NOMO-1 treated with dmso at 0.1 percent for 144 hours (cell line): ENCODE results near the gene ADAMTS14.

Source experiments
- DNase-seq: peaks from one replicate; lab custom pipeline; 2025; ENCODE audit not compliant: unreplicated experiment; lab: John Stamatoyannopoulos, UW

ADAMTS14 gene

GRCh38 chr10:70673929-70674559 is 1.7 kb downstream of the ADAMTS14 start:
- no peak for DNase-seq

DNA sequence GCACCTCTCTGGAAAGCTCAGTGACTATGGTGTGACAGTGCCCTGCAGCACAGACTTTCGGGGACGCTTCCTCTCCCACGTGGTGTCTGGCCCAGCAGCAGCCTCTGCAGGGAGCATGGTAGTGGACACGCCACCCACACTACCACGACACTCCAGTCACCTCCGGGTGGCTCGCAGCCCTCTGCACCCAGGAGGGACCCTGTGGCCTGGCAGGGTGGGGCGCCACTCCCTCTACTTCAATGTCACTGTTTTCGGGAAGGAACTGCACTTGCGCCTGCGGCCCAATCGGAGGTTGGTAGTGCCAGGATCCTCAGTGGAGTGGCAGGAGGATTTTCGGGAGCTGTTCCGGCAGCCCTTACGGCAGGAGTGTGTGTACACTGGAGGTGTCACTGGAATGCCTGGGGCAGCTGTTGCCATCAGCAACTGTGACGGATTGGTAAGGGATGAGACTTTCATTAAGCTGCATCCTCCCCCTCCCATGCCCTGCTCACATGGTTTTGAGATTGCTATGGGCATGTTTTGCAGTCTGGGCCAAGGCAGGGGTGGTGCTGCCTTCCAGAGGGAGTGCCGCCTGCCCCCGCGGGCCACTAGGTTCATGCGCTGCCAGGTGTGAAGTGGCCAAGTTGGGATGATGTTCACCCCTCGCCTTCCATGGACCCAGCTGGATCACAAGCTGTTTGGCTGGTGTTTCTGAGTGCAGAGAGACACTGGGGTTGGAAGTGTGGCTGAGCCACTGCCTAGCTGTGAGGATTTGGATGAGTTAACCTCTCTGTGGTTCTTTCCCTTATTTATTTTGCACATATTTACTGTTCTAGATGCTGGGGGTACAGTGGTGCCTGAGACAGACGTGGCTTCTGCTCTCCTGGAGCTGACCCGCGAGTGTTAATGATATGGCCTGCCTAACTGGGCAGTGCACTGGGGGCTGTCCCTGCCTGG is 2.5 kb downstream of the ADAMTS14 start:
- no peak for DNase-seq

GRCh38 chr10:70675496-70676161 is 3.3 kb downstream of the ADAMTS14 start:
- no peak for DNase-seq

- DNase-seq, result no peak
Measured at GRCh38 chr10:70676511-70676910, 4.2 kb downstream of the ADAMTS14 start.

DNA sequence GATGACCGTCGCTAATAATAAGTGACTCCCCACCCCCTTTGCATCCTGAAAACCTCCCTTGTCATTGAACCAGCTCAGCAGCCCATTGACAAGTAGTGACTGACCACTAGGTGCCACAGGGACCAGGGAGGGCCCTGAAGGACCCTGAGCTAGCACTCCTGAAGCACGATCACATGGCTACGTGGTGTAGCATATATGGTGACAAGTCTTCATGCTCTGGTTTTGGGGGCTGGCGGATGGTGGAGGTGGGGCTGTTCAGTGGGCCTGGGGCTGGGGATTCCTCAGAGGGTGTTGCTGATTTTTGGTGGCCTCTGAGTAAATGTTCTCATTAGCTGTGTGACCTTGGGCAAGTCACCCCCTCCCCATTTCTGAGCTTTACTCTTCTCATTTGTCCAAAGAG is 4.7 kb downstream of the ADAMTS14 start:
- no peak for DNase-seq

DNA sequence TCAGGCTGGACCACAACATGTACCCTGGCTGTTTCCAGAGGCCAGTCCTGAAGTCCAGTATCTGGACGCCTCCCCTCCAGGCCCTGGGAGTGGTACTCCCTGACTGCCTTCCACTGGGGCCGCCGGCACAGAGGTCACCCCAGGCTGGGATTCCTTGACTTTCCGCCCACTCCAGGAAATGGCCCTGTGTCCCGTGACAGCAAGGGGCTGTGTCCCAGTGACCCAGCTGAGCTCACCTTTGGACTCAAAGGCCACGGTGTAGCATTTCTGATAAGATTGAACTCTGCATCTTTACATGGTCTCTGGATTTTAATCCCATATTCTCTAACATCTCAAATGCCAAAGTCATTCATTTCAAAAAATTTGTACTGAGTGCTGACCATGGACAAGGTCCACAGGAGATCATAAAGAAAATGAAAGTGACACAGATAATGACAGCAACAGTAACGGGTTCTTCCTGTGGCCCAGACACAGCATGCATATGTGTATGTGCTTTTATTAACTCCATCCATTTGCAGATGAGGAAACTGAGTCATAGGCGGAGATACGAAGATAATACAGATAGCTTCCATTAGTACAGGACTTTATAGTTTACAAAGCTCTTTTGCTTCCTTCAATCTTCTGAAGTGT is 5.4 kb downstream of the ADAMTS14 start:
- DNase-seq, result no peak

GRCh38 chr10:70678250-70678635 is 5.9 kb downstream of the ADAMTS14 start:
- DNase-seq, result no peak

DNA sequence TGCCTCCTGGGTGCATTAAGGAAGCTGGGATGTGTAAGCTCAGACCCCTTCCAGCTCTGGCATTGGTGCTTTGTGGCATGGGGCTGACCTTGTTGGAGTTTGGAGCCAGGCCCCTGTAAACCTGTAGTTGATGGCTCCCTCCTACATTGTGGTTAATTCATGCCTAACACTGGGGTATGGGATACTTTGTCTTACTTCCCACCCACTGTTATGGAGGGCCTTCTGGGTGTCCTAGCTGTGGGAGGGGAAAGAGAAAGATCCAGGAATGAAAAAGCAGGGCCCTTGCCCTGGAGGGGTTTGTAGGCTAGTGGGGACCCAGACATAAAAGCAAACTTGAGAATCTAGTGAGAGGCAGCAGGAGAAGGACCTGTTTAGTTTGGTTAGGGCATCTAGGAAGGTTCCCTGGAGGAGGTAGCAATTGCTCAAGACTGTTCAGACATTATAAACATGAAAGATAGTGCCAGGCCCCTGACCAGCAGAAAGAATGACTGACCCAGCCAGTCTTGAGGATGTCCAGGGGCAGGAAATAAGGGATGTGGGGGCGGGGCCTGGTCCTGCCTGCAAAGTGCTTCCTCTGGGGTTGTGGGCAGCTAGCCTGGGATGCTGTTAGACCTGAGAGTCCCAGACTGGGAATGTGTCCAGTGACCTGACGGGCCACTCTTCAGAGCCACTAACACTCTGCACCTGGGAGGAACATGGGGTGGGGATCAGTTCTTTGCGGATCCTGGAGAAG is 6.6 kb downstream of the ADAMTS14 start:
- DNase-seq, result no peak

GRCh38 chr10:70679498-70679897 is 7.2 kb downstream of the ADAMTS14 start:
- DNase-seq, result no peak

- DNase-seq, result no peak
Measured at GRCh38 chr10:70680899-70681730, 8.8 kb downstream of the ADAMTS14 start.

DNA sequence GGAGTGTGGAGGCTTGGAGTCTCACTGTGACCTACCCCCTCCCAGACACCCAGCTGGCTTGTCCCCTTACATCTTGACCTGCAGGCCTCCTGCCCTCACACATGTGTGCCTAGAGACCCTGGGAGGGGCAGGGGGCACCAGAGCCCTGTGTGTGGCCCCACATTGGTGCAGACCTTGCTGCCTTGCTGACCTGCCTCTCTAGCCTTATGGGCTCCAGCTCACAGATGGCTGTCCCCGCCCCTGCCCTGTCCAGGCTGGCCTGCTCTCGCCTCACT is 9.4 kb downstream of the ADAMTS14 start:
- DNase-seq, result no peak

DNA sequence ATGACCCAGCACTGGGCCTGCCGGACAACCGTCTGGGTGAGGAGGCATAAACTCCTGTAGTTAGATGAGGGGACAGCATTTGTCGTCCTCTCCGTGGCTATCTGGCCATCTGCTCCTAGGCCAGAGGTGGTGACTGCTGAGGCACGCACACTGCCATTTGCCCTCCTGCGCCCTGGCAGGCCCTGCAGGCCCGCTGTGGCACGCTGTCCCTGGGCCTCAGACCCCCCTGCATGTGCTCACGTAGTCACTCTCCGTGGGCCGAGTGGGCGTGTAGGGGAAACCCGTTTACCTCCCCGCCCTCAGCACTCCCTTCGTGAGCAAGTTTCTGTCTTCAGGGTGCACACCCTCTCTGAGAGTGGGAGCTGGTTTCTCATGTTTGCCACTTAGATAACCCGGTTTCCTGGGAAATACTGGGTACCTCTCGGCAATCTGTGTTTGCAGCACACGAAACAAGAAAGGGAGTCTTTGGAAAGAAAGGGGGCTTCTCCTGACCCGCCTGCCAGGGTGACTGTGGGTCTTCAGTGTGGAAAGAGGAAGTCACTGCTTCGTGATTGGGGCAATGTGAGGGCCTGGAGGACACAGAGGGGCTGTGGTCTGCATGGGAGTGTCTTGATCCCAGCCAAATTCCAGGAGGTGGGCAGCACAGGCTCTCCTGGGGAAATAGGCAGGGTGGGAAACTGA is 10.8 kb downstream of the ADAMTS14 start:
- no peak for DNase-seq

DNA sequence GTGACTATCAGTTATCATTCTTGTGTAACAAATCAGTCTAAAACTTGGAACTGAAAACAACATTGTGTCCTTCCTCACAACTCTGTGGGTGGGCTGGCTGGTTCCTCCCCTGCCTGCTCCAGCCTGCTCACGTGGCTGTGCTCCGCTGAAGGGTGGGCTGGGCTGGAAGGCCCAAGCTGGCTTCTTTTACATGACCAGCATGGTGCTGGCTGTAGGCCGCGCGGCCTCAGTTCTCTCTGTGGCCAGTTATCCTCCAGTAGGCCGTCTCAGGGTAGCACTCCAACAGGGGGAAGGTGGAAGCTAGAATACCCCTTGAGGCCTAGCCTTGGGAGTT is 11.3 kb downstream of the ADAMTS14 start:
- DNase-seq, result no peak

DNA sequence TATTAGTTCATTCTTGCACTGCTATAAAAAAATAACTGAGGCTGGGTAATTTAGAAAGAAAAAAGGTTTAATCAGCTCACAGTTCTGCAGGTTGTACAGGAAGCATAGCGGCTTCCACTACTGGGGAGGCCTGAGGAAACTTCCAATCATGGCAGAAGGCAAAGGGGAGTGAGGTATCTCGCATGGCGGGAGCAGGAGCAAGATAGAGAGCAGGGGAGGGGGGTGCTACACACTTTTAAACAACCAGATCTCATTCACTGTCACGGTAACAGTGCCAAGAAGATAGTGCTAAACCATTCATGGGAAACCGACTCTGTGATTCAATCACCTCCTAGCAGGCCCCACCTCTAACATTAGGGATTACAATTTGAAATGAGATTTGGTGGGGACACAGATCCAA is 11.6 kb downstream of the ADAMTS14 start:
- DNase-seq, result no peak

- DNase-seq, result no peak
Measured at GRCh38 chr10:70684374-70684773, 12.1 kb downstream of the ADAMTS14 start.

DNA sequence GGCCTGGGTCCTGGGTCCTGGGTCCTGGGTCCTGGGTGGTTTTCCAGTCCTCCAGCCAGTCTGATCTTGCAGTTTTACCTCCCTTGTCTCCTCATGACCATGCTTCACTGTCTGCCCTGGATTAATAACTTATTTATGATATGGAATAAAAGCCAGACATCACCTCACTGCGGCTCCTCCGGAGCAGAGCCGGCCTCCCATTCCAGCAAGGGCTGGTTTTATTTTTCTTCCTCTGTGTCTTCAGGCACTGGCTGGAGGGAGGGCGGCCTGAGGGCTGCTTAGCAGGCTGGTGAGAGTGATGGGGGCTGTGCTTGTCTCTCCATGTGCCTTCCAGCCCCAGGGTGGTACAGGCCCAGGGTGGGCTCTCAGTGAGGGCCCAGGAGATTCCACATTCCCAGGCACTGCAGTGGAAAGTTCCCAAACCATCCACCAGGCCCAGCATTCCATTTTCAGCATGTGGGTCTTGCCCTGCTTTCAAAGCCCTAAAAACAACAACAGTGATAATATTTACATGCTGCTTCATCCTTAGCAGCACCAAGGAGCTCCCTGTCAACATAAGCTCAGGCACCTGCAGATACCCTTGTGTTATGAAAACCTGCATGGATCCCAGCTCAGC is 12.6 kb downstream of the ADAMTS14 start:
- no peak for DNase-seq

GRCh38 chr10:70685455-70685911 is 13.2 kb downstream of the ADAMTS14 start:
- no peak for DNase-seq

GRCh38 chr10:70688828-70689227 is 16.5 kb downstream of the ADAMTS14 start:
- DNase-seq, result no peak

- no peak for DNase-seq
Measured at GRCh38 chr10:70689661-70690060, 17.4 kb downstream of the ADAMTS14 start.
